GM10248 (cell line): ENCODE results near the gene ZDHHC11.
"Not testable (repeated sequence)": the region's sequence is repeated elsewhere in the genome, so short reads cannot be mapped to it uniquely, and the experiment has no call there.

Experiments used
- CTCF ChIA-PET: fragments of 300-600 bp; sonication (Branson Sonifier 250); formaldehyde crosslinking; extraction: SDS; loops from one replicate; lab custom pipeline; 2021; ENCODE audit warnings: antibody characterized with exemption; lab: Yijun Ruan, JAX
- POLR2A ChIA-PET: fragments of 350-650 bp; sonication (Branson Sonifier 250); formaldehyde crosslinking; extraction: SDS; loops from one replicate; lab custom pipeline; 2020; ENCODE audit warnings: antibody characterized with exemption; lab: Yijun Ruan, JAX
- DNase-seq: peaks from one replicate; pipeline ENCODE4 v3.0.0; 2012; ENCODE audit errors: extremely low spot score
- CTCF ChIP-seq: IDR thresholded peaks from 2 replicates; pipeline ENCODE4 v1.5.1; 2012; ENCODE audit warnings: mild to moderate bottlenecking, low read depth; ENCODE audit errors: extremely low read depth, missing control alignments, control extremely low read depth

ZDHHC11 gene

DNA sequence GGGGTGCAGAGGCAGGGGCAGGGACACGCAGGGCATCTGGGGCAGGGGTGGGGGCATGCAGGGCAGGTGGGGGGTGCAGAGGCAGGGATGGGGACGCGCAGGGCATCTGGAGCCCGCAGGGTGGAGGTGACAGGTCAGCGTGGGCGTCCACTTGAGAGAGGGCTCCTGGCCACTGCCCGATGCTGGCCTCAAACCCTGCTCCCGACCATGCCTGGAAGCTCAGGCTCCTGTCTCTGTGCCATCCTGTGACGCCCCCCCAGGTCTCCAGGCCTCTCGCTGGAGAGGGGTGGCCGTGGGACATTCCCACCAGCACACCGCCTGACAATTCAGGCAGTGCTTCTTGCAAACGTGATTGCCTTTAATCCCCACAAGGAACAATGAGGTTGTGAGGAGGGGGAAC lies 99.3 kb downstream of the ZDHHC11 start:
- POLR2A ChIA-PET = no interaction called here
- no peak for TF ChIP-seq CTCF

DNA sequence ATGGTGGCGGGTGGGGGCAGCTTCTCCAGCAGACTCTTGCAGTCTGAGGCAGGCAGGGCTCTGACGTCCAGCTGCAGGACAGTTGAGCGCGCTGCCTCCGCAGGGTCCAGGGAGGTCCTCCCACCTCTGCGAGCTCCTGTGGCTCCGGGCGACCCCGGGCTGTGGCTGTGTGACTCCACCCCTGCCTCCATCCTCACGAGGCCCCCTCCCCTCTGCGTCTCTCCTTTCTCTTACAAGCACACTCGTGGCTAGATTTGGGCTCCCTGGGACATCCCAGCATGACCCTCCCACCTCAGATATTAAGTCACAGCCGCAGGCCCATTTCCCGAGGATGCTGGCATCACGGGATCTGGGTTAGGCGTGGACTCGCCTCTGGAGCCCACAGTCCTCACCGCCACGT lies 100.6 kb downstream of the ZDHHC11 start:
- CTCF ChIA-PET, DNase-seq, POLR2A ChIA-PET: not testable (repeated sequence)

More for the DNA sequence above, 99.3 kb downstream of the ZDHHC11 start:
- CTCF ChIA-PET = no interaction called here
- no peak for DNase-seq

- CTCF ChIA-PET = no interaction called here
- DNase-seq = no peak
- POLR2A ChIA-PET = no interaction called here
- TF ChIP-seq CTCF = no peak
Observed at GRCh38 chr5:749101-749670, 101.6 kb downstream of the ZDHHC11 start.

GRCh38 chr5:748011-748980 lies 102.5 kb downstream of the ZDHHC11 start:
- DNase-seq, CTCF ChIA-PET, POLR2A ChIA-PET: not testable (repeated sequence)

GRCh38 chr5:747303-747844 lies 103.4 kb downstream of the ZDHHC11 start:
- DNase-seq, CTCF ChIA-PET, POLR2A ChIA-PET: not testable (repeated sequence)

DNA sequence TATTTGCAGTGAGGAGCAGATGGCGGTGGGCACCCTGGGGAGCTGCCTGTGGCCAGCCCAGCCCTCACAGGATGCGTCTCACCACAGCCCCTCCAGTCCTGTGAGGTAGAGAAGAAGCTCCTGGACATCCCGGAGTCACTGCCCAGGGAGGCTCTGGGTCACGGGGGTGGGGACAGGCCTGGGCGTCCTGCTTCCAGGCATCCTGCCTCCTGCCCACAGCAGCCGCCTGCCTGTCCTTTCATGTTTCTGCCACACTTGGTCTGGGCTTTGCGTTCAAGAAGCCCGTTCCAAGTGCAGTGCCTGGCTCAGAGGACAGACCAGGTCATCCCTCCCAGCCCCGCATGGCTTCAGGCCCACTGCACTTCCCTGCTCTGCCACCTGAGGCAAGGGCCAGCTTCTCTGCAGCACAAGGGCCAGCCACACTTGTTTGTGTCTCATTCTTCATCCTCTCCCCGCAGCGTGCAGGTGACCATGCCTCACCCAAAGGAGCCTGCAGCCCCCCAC lies 104.5 kb downstream of the ZDHHC11 start:
- TF ChIP-seq CTCF = no peak
- ChIA-PET CTCF (no interaction called here), POLR2A (no interaction called here)
- no peak for DNase-seq
